ENCODE data around the gene SFTA2. TPM values are rescaled to one million over a fixed set of nuclear protein-coding genes. Genes with fewer than 3 reads are reported as not detected.
A peak's percentile ranks its signal among the peaks of the same experiment; 100 is the strongest.

SFTA2 gene
- total and polyA plus RNA-seq, 2 experiments from 2014 or later, result not detected

DNA sequence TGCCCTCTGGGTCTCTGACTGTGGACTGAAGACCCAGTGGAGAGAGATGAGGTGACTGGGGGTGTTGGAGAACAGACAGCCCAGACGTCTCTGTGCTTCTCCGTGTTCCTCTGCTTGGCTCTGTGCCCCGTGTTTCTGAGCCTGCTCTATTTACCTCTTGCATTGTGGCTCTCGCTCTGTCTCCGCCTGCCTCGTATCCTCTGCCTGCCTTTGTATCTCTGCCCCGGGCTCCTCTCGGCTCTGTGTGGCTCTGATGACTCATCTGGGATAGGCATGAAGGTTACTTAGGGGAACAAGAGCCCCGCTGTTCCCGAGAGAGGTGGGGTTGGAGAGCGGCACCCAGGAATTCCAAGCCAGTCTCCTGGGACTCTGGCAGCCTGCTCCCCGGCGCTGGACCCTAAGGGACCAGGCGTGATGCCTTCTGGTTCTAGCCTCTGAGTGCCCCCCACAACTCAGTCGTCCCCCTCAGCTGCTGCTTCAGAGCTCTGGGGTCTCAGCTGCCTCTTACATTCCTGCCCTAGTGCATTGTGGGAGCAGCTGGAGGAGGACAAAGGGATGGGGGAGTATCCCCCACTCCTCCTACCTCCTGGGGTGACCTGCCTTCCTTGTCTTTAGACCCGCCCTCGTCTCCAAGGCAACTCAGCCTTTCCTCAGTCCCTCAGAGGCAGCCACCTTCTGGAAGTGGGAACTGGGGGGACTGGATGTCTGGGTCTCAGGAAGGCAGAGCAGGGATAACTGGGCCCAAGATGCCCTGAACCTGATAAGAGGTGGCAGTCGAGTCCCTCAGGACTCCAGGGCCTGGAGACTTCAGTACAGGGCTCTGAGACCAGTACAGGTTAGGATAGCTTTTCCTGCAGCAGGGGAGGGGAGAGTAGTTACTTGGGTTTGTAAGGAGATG is 45.7 kb downstream of the SFTA2 start:
- Histone ChIP-seq H2AFZ (peak overlapping the region; percentile 21), H3K9ac (peak overlapping the region; percentile 74), H4K20me1 (ENCODE audit: insufficient read depth) (no peaks in the 10 kb centered on the region), H3K4me2 (ENCODE audit: unreplicated experiment) (peak overlapping the region; percentile 84), H3F3A (ENCODE audit: insufficient read depth) (peaks cover 31% of the 10 kb centered on the region), H3K79me2 (ENCODE audit: insufficient read depth) (peaks cover 29% of the 10 kb centered on the region), H3K27me3 (replicated peaks; ENCODE audit: insufficient read depth) (no peaks in the 10 kb centered on the region), H3K27ac (peak overlapping the region; percentile 89), H3K4me1 (ENCODE audit: insufficient read depth) (peaks cover 35% of the 10 kb centered on the region), H3K36me3 (ENCODE audit: low read depth) (no peaks in the 10 kb centered on the region), H3K9me2 (ENCODE audit: insufficient read depth) (no peaks in the 10 kb centered on the region), H3K9me3 (ENCODE audit: low read depth) (no peaks in the 10 kb centered on the region), H3K4me3 (peak overlapping the region; percentile 72)
- TF ChIP-seq EZH2phosphoT487 (IDR thresholded peaks at IDR 0.05; ENCODE audit: insufficient read depth, low read depth) (no peak), EZH2 (IDR thresholded peaks at IDR 0.05; ENCODE audit: insufficient read depth, poor library complexity, severe bottlenecking) (no peak)
- in situ Hi-C loops (cut with MboI), result no loop called here
- peak; percentile 93 for DNase-seq
- 21 to 22% methylated on average over 18 of the region's 18 CpGs for WGBS, 2 experiments (ENCODE audit: low coverage in 1 of 2, low lambda C conversion rate in 2 of 2, missing lambda C conversion rate in 2 of 2)

DNA sequence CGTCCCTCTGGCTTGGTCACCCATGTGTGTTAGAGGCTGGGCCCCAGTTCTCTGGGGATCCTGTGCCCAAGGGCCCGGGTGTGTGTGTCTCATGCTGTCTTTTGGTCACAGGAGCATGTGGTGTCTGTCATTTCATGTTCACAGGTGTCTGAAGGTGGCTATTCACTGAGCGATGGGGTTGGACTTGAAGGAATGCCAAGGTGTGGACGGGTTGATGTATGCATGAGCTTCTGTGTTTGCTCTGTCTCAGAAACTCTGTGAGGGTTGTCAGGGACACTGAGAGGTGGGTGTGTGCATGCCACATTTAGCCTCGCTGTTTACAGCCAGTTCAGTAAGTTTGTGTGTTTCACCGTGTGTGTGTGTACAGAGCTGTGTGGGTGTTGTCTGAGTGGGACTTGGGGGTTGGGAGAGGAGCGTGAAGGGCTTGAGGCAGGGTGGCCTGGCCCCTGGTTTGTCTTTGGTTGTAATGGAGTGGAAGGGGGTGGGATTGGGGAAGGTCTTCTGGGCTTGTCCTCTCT is 46.4 kb downstream of the SFTA2 start:
- in situ Hi-C loops (cut with MboI), result no loop called here
- 4 to 5% methylated on average over 7 of the region's 7 CpGs for WGBS, 2 experiments (ENCODE audit: low coverage in 1 of 2, low lambda C conversion rate in 2 of 2, missing lambda C conversion rate in 2 of 2)
- DNase-seq, result peak; percentile 60
- no peaks in the 10 kb centered on the region for H3K27me3 ChIP-seq (replicated peaks; ENCODE audit: insufficient read depth)
- H3K79me2 ChIP-seq (ENCODE audit: insufficient read depth), result peaks cover 29% of the 10 kb centered on the region
- H3K36me3 ChIP-seq (ENCODE audit: low read depth), result no peaks in the 10 kb centered on the region
- H2AFZ ChIP-seq, result peak overlapping the region; percentile 21
- H3F3A ChIP-seq (ENCODE audit: insufficient read depth), result peaks cover 31% of the 10 kb centered on the region
- H3K9me3 ChIP-seq (ENCODE audit: low read depth), result no peaks in the 10 kb centered on the region
- peak overlapping the region; percentile 72 for H3K4me3 ChIP-seq
- TF ChIP-seq EZH2 (IDR thresholded peaks at IDR 0.05; ENCODE audit: insufficient read depth, poor library complexity, severe bottlenecking) (no peak), EZH2phosphoT487 (IDR thresholded peaks at IDR 0.05; ENCODE audit: insufficient read depth, low read depth) (no peak)
- H3K9me2 ChIP-seq (ENCODE audit: insufficient read depth), result no peaks in the 10 kb centered on the region
- H3K9ac ChIP-seq, result peak overlapping the region; percentile 74
- H3K27ac ChIP-seq, result peak overlapping the region; percentile 89
- peak overlapping the region; percentile 84 for H3K4me2 ChIP-seq (ENCODE audit: unreplicated experiment)
- H4K20me1 ChIP-seq (ENCODE audit: insufficient read depth), result no peaks in the 10 kb centered on the region
- H3K4me1 ChIP-seq (ENCODE audit: insufficient read depth), result peaks cover 35% of the 10 kb centered on the region

DNA sequence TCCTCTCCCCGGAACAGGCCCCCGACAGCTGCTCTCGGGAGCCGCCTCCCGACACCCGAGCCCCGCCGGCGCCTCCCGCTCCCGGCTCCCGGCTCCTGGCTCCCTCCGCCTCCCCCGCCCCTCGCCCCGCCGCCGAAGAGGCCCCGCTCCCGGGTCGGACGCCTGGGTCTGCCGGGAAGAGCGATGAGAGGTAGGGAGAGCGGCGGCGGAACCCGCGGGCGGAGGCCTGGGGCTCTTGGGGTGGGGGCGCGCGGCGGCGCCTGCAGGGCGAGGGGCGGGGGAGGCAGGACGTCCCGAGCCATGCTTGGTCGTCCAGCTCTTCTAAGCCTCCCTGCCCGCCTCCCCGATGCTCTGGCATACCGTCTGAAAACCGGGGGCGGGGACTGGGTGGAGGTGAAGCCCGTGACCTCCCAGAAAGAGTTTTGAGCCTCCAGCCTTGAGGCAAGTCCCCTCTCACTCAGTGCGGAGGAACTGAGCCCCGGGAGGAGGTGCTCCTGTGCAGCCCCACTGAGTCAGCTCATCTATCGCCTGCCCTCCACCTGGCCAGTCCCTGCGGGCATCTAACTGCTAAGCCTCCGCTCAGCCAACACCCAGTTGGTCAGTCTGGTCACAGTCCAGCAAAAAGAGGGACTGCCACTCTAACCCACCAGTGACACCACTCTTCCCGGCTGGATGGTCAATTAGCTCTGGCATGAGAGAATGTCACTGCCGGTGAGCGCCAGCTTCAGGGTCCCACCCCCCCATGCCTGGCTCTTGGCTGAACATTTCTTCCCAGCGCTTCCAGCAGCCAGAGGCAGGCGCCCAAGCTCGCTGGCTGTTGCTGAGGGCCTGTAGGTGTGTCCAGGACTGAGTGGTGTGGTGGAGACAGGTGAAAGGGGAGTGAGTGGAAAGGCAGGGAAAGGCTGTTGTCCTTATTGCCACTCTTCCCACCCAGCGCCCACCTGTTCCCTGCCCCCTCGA is 47.2 kb downstream of the SFTA2 start:
- Histone ChIP-seq H3K27me3 (replicated peaks; ENCODE audit: insufficient read depth) (no peaks in the 10 kb centered on the region), H3K27ac (peak overlapping the region; percentile 89), H3K4me3 (peak overlapping the region; percentile 72), H3K9ac (peak overlapping the region; percentile 74), H3F3A (ENCODE audit: insufficient read depth) (peaks cover 31% of the 10 kb centered on the region), H3K36me3 (ENCODE audit: low read depth) (no peaks in the 10 kb centered on the region), H3K4me2 (ENCODE audit: unreplicated experiment) (peak overlapping the region; percentile 84), H3K9me3 (ENCODE audit: low read depth) (no peaks in the 10 kb centered on the region), H3K4me1 (ENCODE audit: insufficient read depth) (peaks cover 35% of the 10 kb centered on the region), H4K20me1 (ENCODE audit: insufficient read depth) (no peaks in the 10 kb centered on the region), H3K79me2 (ENCODE audit: insufficient read depth) (peaks cover 25% of the 10 kb centered on the region), H3K9me2 (ENCODE audit: insufficient read depth) (no peaks in the 10 kb centered on the region), H2AFZ (peak overlapping the region; percentile 69)
- DNase-seq, result peak; percentile 75
- in situ Hi-C loops (cut with MboI), result no loop called here
- 2 to 3% methylated on average over 27 to 49 of the region's 59 CpGs for WGBS, 2 experiments (ENCODE audit: low coverage in 1 of 2, low lambda C conversion rate in 2 of 2, missing lambda C conversion rate in 2 of 2)
- TF ChIP-seq EZH2phosphoT487 (IDR thresholded peaks at IDR 0.05; ENCODE audit: insufficient read depth, low read depth) (no peak), EZH2 (IDR thresholded peaks at IDR 0.05; ENCODE audit: insufficient read depth, poor library complexity, severe bottlenecking) (no peak)

Data from GM23248 (cell line).